Embryonic facial prominence (tissue), 1 donor: ENCODE results near the gene SYT2.
A peak's percentile ranks its signal among the peaks of the same experiment; 100 is the strongest.
"Not testable (repeated sequence)": the region's sequence is repeated elsewhere in the genome, so short reads cannot be mapped to it uniquely, and the experiment has no call there.

Experiments used
- DNase-seq: peaks from one replicate; pipeline ENCODE4 v3.0.0-alpha.2; 2016; ENCODE audit errors: extremely low spot score

The SYT2 gene

DNA sequence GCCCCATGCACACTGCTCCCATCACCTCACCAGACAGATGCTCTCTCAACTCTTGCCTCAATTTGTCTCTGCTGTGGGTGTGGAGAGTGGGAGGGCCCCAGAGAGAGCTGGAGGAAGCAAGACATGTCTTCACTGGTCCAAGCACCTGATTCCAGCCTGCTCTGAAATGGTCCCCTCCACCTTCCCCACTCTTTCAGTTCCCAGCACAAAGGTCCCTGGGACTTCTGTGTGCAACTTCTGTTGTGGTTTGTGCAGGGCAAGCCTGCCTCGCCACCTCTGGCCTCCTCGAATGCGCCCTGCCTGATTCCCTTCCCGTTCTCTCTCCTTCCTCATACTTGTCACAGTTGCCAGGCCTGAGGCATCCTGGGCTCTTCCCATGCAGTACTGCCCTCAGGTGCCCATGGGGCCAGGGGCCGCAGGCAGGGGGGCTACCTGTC, 119.3 kb downstream of the SYT2 start:
- no peak for DNase-seq

- no peak for DNase-seq
Observed at GRCh38 chr1:202590126-202590525, 120.1 kb downstream of the SYT2 start.

DNA sequence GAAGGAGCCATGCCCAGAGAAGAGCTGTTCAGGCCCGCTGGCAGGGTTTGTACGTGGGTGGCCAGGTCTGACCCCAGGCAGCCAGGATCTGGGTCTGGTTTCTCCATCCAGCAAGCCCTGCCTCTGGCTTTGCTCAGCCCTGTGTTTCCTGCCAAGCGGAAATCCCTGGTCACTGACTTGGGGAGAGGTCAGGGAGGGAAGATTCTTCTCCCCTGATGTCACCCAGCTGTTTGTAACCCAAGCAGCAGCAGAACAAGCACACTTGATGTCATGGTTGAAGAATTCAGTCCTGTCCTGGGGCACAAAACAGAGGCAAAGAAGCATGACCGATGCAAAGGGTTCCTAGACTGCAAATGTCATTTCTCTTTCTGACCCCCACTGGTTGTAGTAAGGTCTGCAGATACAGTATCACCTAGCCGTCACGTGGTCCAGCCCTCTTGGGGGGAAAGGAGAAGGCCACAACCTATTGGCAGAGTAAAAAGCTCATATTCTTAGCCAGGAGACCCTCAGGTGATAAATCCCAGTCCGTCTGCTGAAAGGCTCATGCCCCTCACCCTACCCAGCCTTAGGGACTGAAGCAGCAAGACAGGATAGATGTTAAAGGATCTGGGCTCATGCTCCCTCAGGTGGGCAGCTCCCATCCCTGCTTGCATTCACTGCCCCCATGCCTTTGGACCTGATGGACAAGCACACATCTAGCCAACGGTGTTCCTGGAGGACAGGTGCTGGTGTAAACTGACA, 120.9 kb downstream of the SYT2 start:
- no peak for DNase-seq

- DNase-seq, result no peak
Observed at GRCh38 chr1:202588503-202589189, 121.6 kb downstream of the SYT2 start.

GRCh38 chr1:202587859-202588485, 122.3 kb downstream of the SYT2 start:
- no peak for DNase-seq

GRCh38 chr1:202586871-202587270, 123.4 kb downstream of the SYT2 start:
- DNase-seq, result no peak

- DNase-seq, result no peak
Observed at GRCh38 chr1:202586018-202586821, 124.0 kb downstream of the SYT2 start.

DNA sequence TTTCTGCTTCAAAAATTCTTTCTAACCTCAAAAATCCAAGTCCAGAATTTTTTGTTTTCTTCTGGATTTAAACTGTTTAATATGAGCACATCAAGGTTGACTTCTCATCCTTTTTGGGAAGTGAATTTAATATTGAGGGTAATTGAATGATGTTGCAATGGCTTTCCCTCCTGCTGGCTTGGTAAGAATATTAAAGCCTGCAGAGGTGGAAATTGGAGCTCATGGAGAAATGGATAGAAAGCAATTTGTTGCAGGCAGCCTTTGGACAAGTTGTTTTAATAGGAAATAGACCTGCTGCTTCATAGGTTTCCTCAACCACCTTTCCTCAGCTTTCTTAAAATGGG, 124.7 kb downstream of the SYT2 start:
- DNase-seq, result no peak

DNA sequence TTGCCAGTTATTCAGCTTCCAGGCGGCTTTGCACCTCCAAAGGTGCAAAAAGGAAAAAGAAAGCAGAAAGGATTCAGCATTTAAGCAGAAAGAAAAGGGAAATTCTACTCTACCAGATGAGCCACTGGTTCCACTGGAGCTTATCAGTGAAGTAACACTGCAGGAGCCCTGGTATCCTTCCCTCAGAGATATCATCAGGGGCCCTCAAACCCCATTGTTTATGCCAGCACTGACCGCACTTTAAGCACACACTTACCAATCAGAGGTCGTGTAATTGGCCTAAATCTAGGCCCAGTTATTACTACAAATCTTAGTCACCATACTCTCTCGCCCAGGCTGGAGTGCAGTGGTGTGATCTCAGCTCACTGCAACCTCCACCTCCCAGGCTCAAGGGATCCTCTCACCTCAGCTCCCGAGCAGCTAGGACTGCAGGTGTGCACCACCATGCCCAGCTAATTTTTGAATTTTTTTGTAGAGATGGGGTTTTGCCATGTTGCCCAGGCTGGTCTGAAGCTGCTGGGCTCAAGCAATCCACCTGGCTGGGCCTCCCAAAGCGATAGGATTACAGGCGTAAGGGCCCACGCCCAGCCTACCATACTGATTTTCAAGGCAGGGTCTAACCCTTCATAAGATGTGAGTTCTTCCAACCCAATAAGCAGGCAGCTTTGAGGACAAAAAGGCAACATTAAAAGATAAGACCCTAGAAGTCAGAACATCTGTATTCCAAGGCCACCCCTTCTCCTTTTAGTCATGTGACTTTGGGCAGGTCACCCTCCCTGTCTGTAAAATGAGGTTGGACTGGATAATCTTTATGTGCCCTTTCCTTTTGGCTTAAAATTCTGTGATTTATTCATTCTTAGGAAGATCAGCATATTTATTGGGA, 125.3 kb downstream of the SYT2 start:
- DNase-seq, result no peak

GRCh38 chr1:202582350-202582749, 127.9 kb downstream of the SYT2 start:
- not testable (repeated sequence) for DNase-seq

GRCh38 chr1:202580619-202581018, 129.6 kb downstream of the SYT2 start:
- DNase-seq, result no peak

GRCh38 chr1:202579806-202580205, 130.4 kb downstream of the SYT2 start:
- no peak for DNase-seq

DNA sequence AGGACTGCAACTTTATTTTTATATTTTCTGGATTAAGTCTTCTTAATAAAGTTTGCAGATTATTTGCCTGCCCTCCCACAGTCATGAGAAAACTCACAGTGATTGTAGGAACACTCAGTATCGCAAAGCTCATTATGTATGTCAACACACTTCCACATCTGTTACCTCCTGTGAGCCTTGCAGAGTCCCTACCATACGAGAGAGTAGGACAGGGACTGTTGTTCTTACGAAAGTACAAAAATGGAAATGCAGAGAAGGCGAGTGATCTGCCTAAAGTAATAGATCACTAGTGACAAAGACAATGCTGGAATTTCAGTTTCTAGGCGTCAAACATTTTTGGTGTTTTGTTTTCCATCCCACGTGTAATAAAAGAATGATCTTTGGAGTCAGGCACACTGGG, 131.7 kb downstream of the SYT2 start:
- no peak for DNase-seq

DNA sequence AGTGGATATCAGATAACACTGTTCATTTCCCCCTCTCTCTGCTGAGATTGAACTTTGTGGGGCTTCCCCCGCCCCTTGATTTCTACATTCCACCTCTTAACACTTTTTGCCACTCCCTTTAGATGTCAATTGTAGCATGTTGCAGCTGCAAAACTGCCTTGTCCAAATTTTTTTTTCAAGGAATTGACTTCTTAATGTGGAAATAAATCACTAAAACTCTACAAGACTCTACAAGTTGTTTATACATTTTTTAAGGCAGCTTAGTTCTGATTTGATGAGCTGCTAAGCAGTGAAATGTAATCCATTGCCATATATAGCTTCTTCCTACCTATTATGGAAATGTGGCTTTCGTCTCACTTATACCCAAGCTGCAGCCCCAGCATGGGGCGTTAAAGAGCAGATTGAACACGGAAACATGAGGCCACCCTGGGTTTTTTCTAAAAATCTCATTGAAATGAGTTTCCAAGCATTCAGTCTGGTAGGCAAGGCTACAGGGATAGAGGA, 132.2 kb downstream of the SYT2 start:
- DNase-seq, result peak; percentile 67

- DNase-seq, result no peak
Observed at GRCh38 chr1:202577381-202577780, 132.9 kb downstream of the SYT2 start.

DNA sequence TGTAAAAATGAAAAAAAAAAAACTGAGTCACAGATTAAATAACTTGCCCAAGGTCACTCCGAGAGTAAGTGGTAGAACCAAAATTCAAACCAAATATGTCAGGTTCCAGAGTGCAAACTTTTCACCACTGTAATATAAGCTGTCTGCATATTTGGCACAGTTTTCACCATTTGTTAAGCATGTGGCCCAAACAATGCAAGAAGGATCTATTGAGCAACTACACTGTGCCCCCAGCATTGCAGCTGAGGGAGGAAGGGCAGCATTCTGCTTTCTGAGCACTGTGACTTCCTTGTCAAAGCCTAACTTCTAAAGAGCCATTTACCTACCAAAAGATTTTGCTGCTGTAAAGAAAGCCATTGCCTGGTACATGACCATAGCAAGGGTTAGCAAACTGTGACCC, 133.4 kb downstream of the SYT2 start:
- no peak for DNase-seq

DNA sequence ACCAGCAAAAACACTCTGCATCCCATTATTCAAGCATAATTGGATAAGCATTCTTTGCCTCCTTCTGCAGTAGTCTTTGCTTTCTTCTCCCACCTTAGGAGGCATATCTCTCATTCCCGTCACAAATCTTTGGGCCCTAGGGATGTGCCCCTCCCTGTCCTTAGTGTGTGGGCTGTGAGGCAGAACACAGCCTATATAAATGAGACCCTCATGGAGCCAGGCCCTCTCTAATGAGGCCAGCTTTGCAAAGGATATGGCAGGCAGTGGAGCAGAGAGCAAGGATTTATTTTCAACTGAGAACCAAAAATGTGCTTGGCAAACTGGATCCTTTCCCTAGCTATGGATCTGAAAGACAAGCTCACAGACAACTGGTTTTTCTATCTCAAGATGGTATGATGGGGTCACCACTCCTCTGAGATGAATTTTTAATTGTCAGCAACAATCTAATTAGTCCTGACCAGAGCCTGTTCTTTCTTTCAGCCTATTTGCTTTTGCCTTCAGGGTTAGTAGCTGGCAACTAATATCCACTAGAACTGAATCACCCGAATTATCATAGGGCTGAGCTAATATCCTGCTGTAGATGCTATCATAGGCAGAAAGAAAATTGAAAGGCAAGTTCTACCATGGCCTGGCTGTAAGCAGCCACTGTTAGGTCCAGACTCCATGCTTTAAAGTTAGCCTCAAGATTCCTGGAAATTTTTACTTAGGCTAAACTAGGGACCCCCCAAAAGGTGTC, 134.2 kb downstream of the SYT2 start:
- DNase-seq, result no peak

GRCh38 chr1:202572867-202573266, 137.4 kb downstream of the SYT2 start:
- no peak for DNase-seq

GRCh38 chr1:202571719-202572339, 138.4 kb downstream of the SYT2 start:
- DNase-seq, result no peak
